Measurements from ENCODE around the gene EIF5B.

EIF5B gene

DNA sequence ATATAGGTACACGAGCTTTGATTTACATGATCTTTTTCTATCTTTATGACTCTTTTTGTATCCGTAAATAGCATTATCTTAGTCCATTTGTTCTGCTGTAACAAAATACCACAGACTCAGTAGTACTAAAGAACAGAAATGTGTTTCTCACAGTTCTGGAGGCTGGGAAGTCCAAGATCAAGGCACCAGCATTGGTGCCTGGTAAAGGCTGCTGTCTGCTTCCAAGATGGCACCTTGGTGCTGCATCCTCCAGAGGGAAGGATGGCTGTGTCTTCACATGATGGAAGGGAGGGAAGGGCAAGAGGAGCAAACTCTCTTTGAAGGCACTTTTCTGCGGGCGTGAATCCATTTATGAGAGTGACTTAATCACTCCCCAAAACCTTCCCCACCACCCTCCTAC is 36.0 kb downstream of the EIF5B start:
- no peak overlapping the region for H3K4me3 ChIP-seq (ENCODE audit: low read length, poor library complexity, severe bottlenecking)
- no peaks in the 10 kb centered on the region for H3K9me2 ChIP-seq (replicated peaks; ENCODE audit: low read depth, low read length)
- no peaks in the 10 kb centered on the region; the same call in 1 of the 2 replicates for H3K9me3 ChIP-seq (ENCODE audit: insufficient read depth, low read depth, low read length)
- no peaks in the 10 kb centered on the region for H3K27me3 ChIP-seq (ENCODE audit: insufficient read depth, low read length, poor library complexity, severe bottlenecking)
- no peak overlapping the region for H3K4me2 ChIP-seq (ENCODE audit: low read depth, low read length, poor library complexity, severe bottlenecking)
- H3K4me1 ChIP-seq (ENCODE audit: insufficient read depth, low read length, poor library complexity, severe bottlenecking): no peaks in the 10 kb centered on the region
- no peaks in the 10 kb centered on the region for H3F3A ChIP-seq (ENCODE audit: low read depth)
- no peaks in the 10 kb centered on the region for H4K20me1 ChIP-seq (ENCODE audit: insufficient read depth, low read length, poor library complexity, severe bottlenecking)
- no peak overlapping the region for H3K9ac ChIP-seq (ENCODE audit: low read depth, low read length, poor library complexity, severe bottlenecking)
- no peak overlapping the region for H2AFZ ChIP-seq (ENCODE audit: low read length)
- peaks cover 88% of the 10 kb centered on the region for H3K36me3 ChIP-seq (ENCODE audit: insufficient read depth, low read length)
- TF ChIP-seq CTCF (conservative IDR thresholded peaks at IDR 0.05; ENCODE audit: low read length): no peak
- no peaks in the 10 kb centered on the region for H3K79me2 ChIP-seq (ENCODE audit: insufficient read depth, low read length)

DNA sequence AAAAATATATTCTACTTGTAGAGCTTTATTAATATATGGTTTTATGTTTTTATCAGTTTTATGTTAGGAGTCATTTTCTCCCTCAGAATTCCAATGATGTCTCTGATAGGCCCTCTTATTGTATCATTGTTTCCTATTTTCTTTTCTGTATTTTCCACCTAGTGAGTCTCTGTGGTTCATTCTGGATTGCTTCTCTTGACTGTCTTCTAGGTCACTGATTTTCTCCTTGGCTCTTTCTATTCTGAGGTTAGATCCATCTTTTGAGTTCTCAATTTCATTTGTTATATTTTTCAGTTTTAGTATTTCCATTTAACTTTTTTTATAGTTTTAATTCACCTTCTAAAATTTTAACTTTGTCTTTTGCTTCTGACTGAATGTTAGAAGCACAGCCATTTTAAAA is 37.6 kb downstream of the EIF5B start:
- no peak for TF ChIP-seq CTCF (conservative IDR thresholded peaks at IDR 0.05; ENCODE audit: low read length)
- no peak for TF ChIP-seq EZH2phosphoT487 (IDR thresholded peaks at IDR 0.05; ENCODE audit: borderline replicate concordance)
- no peaks in the 10 kb centered on the region for H3K79me2 ChIP-seq (ENCODE audit: insufficient read depth, low read length)
- H4K20me1 ChIP-seq (ENCODE audit: insufficient read depth, low read length, poor library complexity, severe bottlenecking): no peaks in the 10 kb centered on the region
- H3K9me2 ChIP-seq (replicated peaks; ENCODE audit: low read depth, low read length): no peaks in the 10 kb centered on the region
- no peak overlapping the region for H2AFZ ChIP-seq (ENCODE audit: low read length)
- H3K27me3 ChIP-seq (ENCODE audit: insufficient read depth, low read length, poor library complexity, severe bottlenecking): no peaks in the 10 kb centered on the region
- H3K4me3 ChIP-seq (ENCODE audit: low read length, poor library complexity, severe bottlenecking): no peak overlapping the region
- no peak overlapping the region for H3K9ac ChIP-seq (ENCODE audit: low read depth, low read length, poor library complexity, severe bottlenecking)
- H3K4me2 ChIP-seq (ENCODE audit: low read depth, low read length, poor library complexity, severe bottlenecking): no peak overlapping the region
- peaks cover 86% of the 10 kb centered on the region for H3K36me3 ChIP-seq (ENCODE audit: insufficient read depth, low read length)
- no peaks in the 10 kb centered on the region; the same call in 1 of the 2 replicates for H3K9me3 ChIP-seq (ENCODE audit: insufficient read depth, low read depth, low read length)
- no peaks in the 10 kb centered on the region for H3F3A ChIP-seq (ENCODE audit: low read depth)
- no peaks in the 10 kb centered on the region for H3K4me1 ChIP-seq (ENCODE audit: insufficient read depth, low read length, poor library complexity, severe bottlenecking)

DNA sequence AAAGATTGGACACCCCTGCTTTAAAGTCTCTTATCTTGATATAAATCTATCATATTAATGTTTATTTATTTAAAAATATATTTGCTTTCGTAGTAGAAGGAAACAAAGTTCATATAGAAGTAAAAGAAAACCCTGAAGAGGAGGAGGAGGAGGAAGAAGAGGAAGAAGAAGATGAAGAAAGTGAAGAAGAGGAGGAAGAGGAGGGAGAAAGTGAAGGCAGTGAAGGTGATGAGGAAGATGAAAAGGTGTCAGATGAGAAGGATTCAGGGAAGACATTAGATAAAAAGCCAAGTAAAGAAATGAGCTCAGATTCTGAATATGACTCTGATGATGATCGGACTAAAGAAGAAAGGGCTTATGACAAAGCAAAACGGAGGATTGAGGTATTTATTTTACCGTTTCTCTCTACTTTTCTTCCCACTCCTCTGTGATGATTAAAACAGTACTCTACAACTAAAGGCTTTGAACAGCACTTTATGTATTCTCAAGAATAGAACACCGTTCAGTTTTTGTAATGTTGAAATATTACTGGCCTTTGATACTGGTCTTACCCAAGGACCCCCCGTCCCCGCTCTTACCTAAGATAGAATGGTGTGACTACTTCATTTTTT is 39.2 kb downstream of the EIF5B start:
- Histone ChIP-seq H3K79me2 (ENCODE audit: insufficient read depth, low read length) (no peaks in the 10 kb centered on the region), H3K4me1 (ENCODE audit: insufficient read depth, low read length, poor library complexity, severe bottlenecking) (no peaks in the 10 kb centered on the region), H4K20me1 (ENCODE audit: insufficient read depth, low read length, poor library complexity, severe bottlenecking) (no peaks in the 10 kb centered on the region), H3K9me2 (replicated peaks; ENCODE audit: low read depth, low read length) (no peaks in the 10 kb centered on the region), H2AFZ (ENCODE audit: low read length) (no peak overlapping the region), H3K4me3 (ENCODE audit: low read length, poor library complexity, severe bottlenecking) (no peak overlapping the region), H3K4me2 (ENCODE audit: low read depth, low read length, poor library complexity, severe bottlenecking) (no peak overlapping the region), H3K36me3 (ENCODE audit: insufficient read depth, low read length) (peaks cover 92% of the 10 kb centered on the region), H3K27me3 (ENCODE audit: insufficient read depth, low read length, poor library complexity, severe bottlenecking) (no peaks in the 10 kb centered on the region), H3K9me3 (ENCODE audit: insufficient read depth, low read depth, low read length) (no peaks in the 10 kb centered on the region; the same call in 1 of the 2 replicates), H3F3A (ENCODE audit: low read depth) (no peaks in the 10 kb centered on the region), H3K9ac (ENCODE audit: low read depth, low read length, poor library complexity, severe bottlenecking) (no peak overlapping the region)
- TF ChIP-seq CTCF (conservative IDR thresholded peaks at IDR 0.05; ENCODE audit: low read length) (no peak), EZH2phosphoT487 (IDR thresholded peaks at IDR 0.05; ENCODE audit: borderline replicate concordance) (no peak)
